IMR-90 (cell line): Measurements from ENCODE around the gene SEMA5A. TPM values are rescaled to one million over a fixed set of nuclear protein-coding genes. Genes with fewer than 3 reads are reported as not detected.

ENCODE experiments used
- ATAC-seq: fragments of 200-7000 bp; cut with Tn5 transposase; 2 replicates; pipeline ENCODE4 v1.9.1; 2020; ENCODE audit warnings: low read depth, mild to moderate bottlenecking, moderate library complexity
- BruUV-seq: library from RNA; stranded (reverse); fragments of 400-500 nt; replicated peaks from 2 replicates; lab custom pipeline; 2021; lab: Mats Ljungman, UMichigan
- CTCF ChIA-PET: fragments of 300-600 bp; formaldehyde crosslinking; extraction: SDS; loops from one replicate; lab custom pipeline; 2021; ENCODE audit warnings: antibody characterized with exemption; lab: Yijun Ruan, JAX
- POLR2A ChIA-PET: fragments of 300-600 bp; sonication (Branson Sonifier 250); formaldehyde crosslinking; loops from one replicate; lab custom pipeline; 2022; ENCODE audit warnings: antibody characterized with exemption; ENCODE audit not compliant: unreplicated experiment; lab: Charles Lee
- DNase-seq: peaks from one replicate; pipeline ENCODE4 v3.0.0; 2013
- H2AFZ ChIP-seq: replicated peaks from 2 replicates; pipeline ENCODE3; 2013; ENCODE audit warnings: low read length, mild to moderate bottlenecking; ENCODE audit not compliant: poor library complexity
- H2AK5ac ChIP-seq: 2 replicates; pipeline ENCODE4 v1.6.1; 2013; ENCODE audit warnings: low read depth, low read length, inconsistent platforms
- H2AK9ac ChIP-seq: replicated peaks from 2 replicates; pipeline ENCODE3; 2013; ENCODE audit warnings: mild to moderate bottlenecking, low read depth, low read length, moderate library complexity; ENCODE audit not compliant: poor library complexity
- H2BK120ac ChIP-seq: 2 replicates; pipeline ENCODE4 v1.6.1; 2013; ENCODE audit warnings: low read depth, low read length, inconsistent platforms
- H2BK15ac ChIP-seq: 3 replicates; pipeline ENCODE4 v1.6.1; 2013; ENCODE audit warnings: low read depth, low read length, inconsistent platforms
- H2BK20ac ChIP-seq: 2 replicates; pipeline ENCODE4 v1.6.1; 2013; ENCODE audit warnings: low read depth, mild to moderate bottlenecking, inconsistent platforms, low read length, moderate library complexity
- H2BK5ac ChIP-seq: 2 replicates; pipeline ENCODE4 v1.6.1; 2013; ENCODE audit warnings: mild to moderate bottlenecking, low read depth, low read length, inconsistent platforms; ENCODE audit not compliant: poor library complexity, severe bottlenecking
- H3K14ac ChIP-seq: replicated peaks from 2 replicates; pipeline ENCODE4 v1.6.1; 2013; ENCODE audit warnings: low read depth, low read length, inconsistent platforms
- H3K18ac ChIP-seq: 2 replicates; pipeline ENCODE4 v1.6.1; 2013; ENCODE audit warnings: low read depth, low read length, control low read depth
- H3K23ac ChIP-seq: 2 replicates; pipeline ENCODE4 v1.6.1; 2013; ENCODE audit warnings: low read depth, low read length, inconsistent platforms
- H3K27ac ChIP-seq: 2 replicates; pipeline ENCODE4 v1.5.1; 2013; ENCODE audit warnings: mild to moderate bottlenecking, control low read depth, low read length; ENCODE audit not compliant: insufficient read depth
- H3K27me3 ChIP-seq: 2 replicates; pipeline ENCODE4 v1.6.1; 2013; ENCODE audit warnings: low read length; ENCODE audit not compliant: control insufficient read depth, insufficient read depth
- H3K36me3 ChIP-seq: 2 replicates; pipeline ENCODE4 v1.6.1; 2013; ENCODE audit warnings: low read length, mixed read lengths; ENCODE audit not compliant: control insufficient read depth, insufficient read depth
- H3K4ac ChIP-seq: 2 replicates; pipeline ENCODE4 v1.6.1; 2013; ENCODE audit warnings: low read depth, low read length, inconsistent platforms
- H3K4me1 ChIP-seq: 2 replicates; pipeline ENCODE4 v1.6.1; 2013; ENCODE audit warnings: low read length, mixed read lengths; ENCODE audit not compliant: control insufficient read depth, insufficient read depth
- H3K4me2 ChIP-seq: 2 replicates; pipeline ENCODE4 v1.6.1; 2013; ENCODE audit warnings: low read depth, mild to moderate bottlenecking, control low read depth, low read length, moderate library complexity
- H3K4me3 ChIP-seq: 2 replicates; pipeline ENCODE4 v1.5.1; 2013; ENCODE audit warnings: low read depth, mild to moderate bottlenecking, control low read depth, low read length, moderate library complexity; ENCODE audit not compliant: insufficient read depth
- H3K56ac ChIP-seq: 2 replicates; pipeline ENCODE4 v1.6.1; 2013; ENCODE audit warnings: low read length, inconsistent platforms; ENCODE audit not compliant: insufficient read depth; ENCODE audit errors: extremely low read depth
- H3K79me1 ChIP-seq, 2 experiments: 2 replicates each; pipeline ENCODE4 v1.6.1; 2013; ENCODE audit warnings: low read length in 2 of 2, inconsistent platforms in 1 of 2, low read depth in 1 of 2
- H3K9ac ChIP-seq: 2 replicates; pipeline ENCODE4 v1.6.1; 2013; ENCODE audit warnings: low read depth, low read length, control low read depth
- H3K9me1 ChIP-seq: 2 replicates; pipeline ENCODE4 v1.6.1; 2013; ENCODE audit warnings: low read length, inconsistent platforms; ENCODE audit not compliant: insufficient read depth
- H3K9me3 ChIP-seq: 2 replicates; pipeline ENCODE4 v1.6.1; 2013; ENCODE audit warnings: low read length; ENCODE audit not compliant: control insufficient read depth, insufficient read depth
- H4K20me1 ChIP-seq: 2 replicates; pipeline ENCODE4 v1.6.1; 2013; ENCODE audit warnings: low read length, inconsistent platforms; ENCODE audit not compliant: insufficient read depth
- H4K5ac ChIP-seq: 2 replicates; pipeline ENCODE4 v1.6.1; 2013; ENCODE audit warnings: mild to moderate bottlenecking, low read depth, low read length, control low read depth
- H4K8ac ChIP-seq, 2 experiments: 2 replicates each; pipeline ENCODE4 v1.6.1; 2013; ENCODE audit warnings: low read depth in 2 of 2, low read length in 2 of 2, control low read depth in 1 of 2, inconsistent platforms in 1 of 2
- H4K91ac ChIP-seq: 2 replicates; pipeline ENCODE4 v1.6.1; 2013; ENCODE audit warnings: low read depth, low read length, inconsistent platforms; ENCODE audit not compliant: insufficient read depth
- BHLHE40 ChIP-seq: fragments of 150-350 bp; IDR thresholded peaks from 2 replicates; pipeline ENCODE4 v1.6.1; 2016; ENCODE audit warnings: mild to moderate bottlenecking, low read depth, low read length
- CEBPB ChIP-seq: IDR thresholded peaks from 2 replicates; pipeline ENCODE4 v1.6.1; 2012; ENCODE audit warnings: low read depth, low read length, improper control_type of control experiment
- CHD1 ChIP-seq: IDR thresholded peaks from 2 replicates; pipeline ENCODE4 v1.6.1; 2012; ENCODE audit warnings: low read depth, low read length, improper control_type of control experiment
- ELK1 ChIP-seq: fragments of 150-350 bp; IDR thresholded peaks from 2 replicates; pipeline ENCODE4 v1.6.1; 2016; ENCODE audit warnings: low read depth, mild to moderate bottlenecking, low read length, moderate library complexity, borderline replicate concordance
- FOS ChIP-seq: fragments of 150-350 bp; IDR thresholded peaks from 2 replicates; pipeline ENCODE4 v1.6.1; 2016; ENCODE audit warnings: low read depth, low read length
- MAFK ChIP-seq: IDR thresholded peaks from 2 replicates; pipeline ENCODE4 v1.6.1; 2012; ENCODE audit warnings: low read depth, low read length, improper control_type of control experiment
- MAZ ChIP-seq: IDR thresholded peaks from 2 replicates; pipeline ENCODE4 v1.6.1; 2012; ENCODE audit warnings: low read depth, mild to moderate bottlenecking, low read length, improper control_type of control experiment, moderate library complexity, borderline replicate concordance
- MXI1 ChIP-seq: IDR thresholded peaks from 2 replicates; pipeline ENCODE4 v1.6.1; 2012; ENCODE audit warnings: low read depth, mild to moderate bottlenecking, low read length, moderate library complexity, borderline replicate concordance
- NFE2L2 ChIP-seq: fragments of 150-350 bp; IDR thresholded peaks from 2 replicates; pipeline ENCODE4 v1.6.1; 2016; ENCODE audit warnings: low read depth, mild to moderate bottlenecking, low read length
- POLR2A ChIP-seq: IDR thresholded peaks from 2 replicates; pipeline ENCODE4 v1.6.1; 2012; ENCODE audit warnings: mild to moderate bottlenecking, low read depth, low read length
- RAD21 ChIP-seq: IDR thresholded peaks from 2 replicates; pipeline ENCODE4 v1.6.1; 2012; ENCODE audit warnings: low read length, improper control_type of control experiment
- RCOR1 ChIP-seq: IDR thresholded peaks from 2 replicates; pipeline ENCODE4 v1.6.1; 2012; ENCODE audit warnings: mild to moderate bottlenecking, low read length, improper control_type of control experiment; ENCODE audit not compliant: insufficient replicate concordance
- RFX5 ChIP-seq: IDR thresholded peaks from 2 replicates; pipeline ENCODE4 v1.8.0; 2012; ENCODE audit warnings: low read depth, mild to moderate bottlenecking, low read length, moderate library complexity
- SMC3 ChIP-seq: fragments of 150-350 bp; IDR thresholded peaks from 2 replicates; pipeline ENCODE4 v1.6.1; 2016; ENCODE audit warnings: low read depth, mild to moderate bottlenecking, antibody characterized with exemption, low read length, moderate library complexity
- USF2 ChIP-seq: fragments of 150-350 bp; IDR thresholded peaks from 2 replicates; pipeline ENCODE4 v1.6.1; 2017; ENCODE audit warnings: mild to moderate bottlenecking, antibody characterized with exemption, low read length, low read depth
- WGBS, 2 experiments: methylation state at CpG; one replicate each; pipeline versions ENCODE4 v1.1.5 to v1.1.7; 2013; ENCODE audit warnings: missing lambda C conversion rate in 2 of 2; ENCODE audit not compliant: insufficient read length in 1 of 2; ENCODE audit errors: extremely low coverage in 2 of 2; 5-methylcytosine and 5-hydroxymethylcytosine counted together
- dilution Hi-C: fragments of 300-500 bp; cut with HindIII; formaldehyde crosslinking; loops from one replicate; pipeline ENCODE4 v1.14.3; 2018; ENCODE audit warnings: low sequenced_read_pairs; ENCODE audit not compliant: unreplicated experiment
- in situ Hi-C: fragments of 300-500 bp; cut with MboI; formaldehyde crosslinking; loops from 3 replicates; pipeline ENCODE4 v1.14.3; 2019; ENCODE audit warnings: low sequenced_read_pairs, inconsistent platforms, mixed read lengths
- intact Hi-C: fragments of 100-400 bp; cut with micrococcal nuclease; formaldehyde crosslinking; loops from 2 replicates; pipeline ENCODE4 v1.10.0; 2022
- polyA plus RNA-seq, 3 experiments: library from polyadenylated mRNA; depleted of rRNA; stranded (reverse); fragments of >200 nt; gene quantifications; 2 replicates each; pipeline ENCODE4 v1.2.3, GENCODE V29; 2012; ENCODE audit warnings: low replicate concordance in 1 of 3
- total RNA-seq: library from RNA; depleted of rRNA; stranded (reverse); fragments of >200 nt; gene quantifications from 2 replicates; pipeline ENCODE4 v1.2.3, GENCODE V29; 2012
- TF ChIP-seq, protein P1 (sequence below): conservative IDR thresholded peaks from 2 replicates; pipeline ENCODE4 v1.5.1; 2012; ENCODE audit warnings: mild to moderate bottlenecking, low read depth, low read length, improper control_type of control experiment

The SEMA5A gene
- total and polyA plus RNA-seq, 2 of the 4 experiments (the other 2 are of a cell fraction) = 8.2 to 9.9 TPM

DNA sequence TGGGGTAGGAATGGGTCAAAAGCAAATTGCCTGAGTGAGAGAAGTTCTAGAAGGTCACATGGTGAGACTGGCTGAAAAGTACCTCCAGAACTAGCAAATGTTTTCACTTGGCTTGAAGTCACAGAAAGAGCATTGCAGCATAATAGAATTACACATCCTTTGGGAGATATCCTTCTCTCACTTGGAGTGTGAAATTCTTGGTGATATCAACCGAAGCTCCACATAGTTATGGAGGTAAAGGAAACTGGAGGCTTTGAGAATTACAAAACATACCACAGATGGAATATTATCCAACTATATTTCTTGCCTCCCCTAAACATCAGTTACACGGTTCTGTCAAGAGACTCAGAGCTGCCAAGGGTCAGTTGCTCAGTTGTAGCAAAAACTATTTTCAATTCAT, 182.4 kb downstream of the SEMA5A start:
- H2AK9ac ChIP-seq = no peak overlapping the region
- no peak overlapping the region for H2BK15ac ChIP-seq
- peaks cover 6% of the 10 kb centered on the region for H3K9me1 ChIP-seq
- no peak overlapping the region for H3K9ac ChIP-seq
- no peak overlapping the region for H3K4ac ChIP-seq
- H4K8ac ChIP-seq = peak overlapping the region in 1 of 2 experiments; percentile 4; a peak in 1 of 4 replicates
- H3K4me2 ChIP-seq = no peak overlapping the region; the same call in 1 of the 2 replicates
- no peak overlapping the region for H2BK120ac ChIP-seq
- H3K36me3 ChIP-seq = no peaks in the 10 kb centered on the region
- no peak overlapping the region for H2BK20ac ChIP-seq
- H3K27ac ChIP-seq = no peak overlapping the region
- no peak overlapping the region for H4K5ac ChIP-seq
- ChIA-PET POLR2A (no interaction called here), CTCF (interaction anchor here (1.1 to 2.0 kb wide), 2 partner anchors 11 to 13 kb away, joined by 3 to 4 read pairs; no protein-coding TSS in a partner anchor)
- H4K20me1 ChIP-seq = 0 out of 2 replicates have a peak, but pooled peaks cover 5% of the 10 kb centered on the region
- H3K9me3 ChIP-seq = no peaks in the 10 kb centered on the region
- H4K91ac ChIP-seq = no peak overlapping the region
- no peak overlapping the region for H2BK5ac ChIP-seq
- intact Hi-C loops = no loop called here
- peaks cover 0 to 34% of the 10 kb centered on the region in 2 experiments; a peak in 3 of 4 replicates for H3K79me1 ChIP-seq
- ATAC-seq = no peak
- TF ChIP-seq MAFK = no peak
- no peak for TF ChIP-seq MAZ
- no peak for TF ChIP-seq CEBPB
- no peak for TF ChIP-seq ELK1
- TF ChIP-seq RFX5 = no peak
- no peak for TF ChIP-seq POLR2A
- no peak for TF ChIP-seq FOS
- no peak for TF ChIP-seq RAD21
- no peak for TF ChIP-seq USF2
- TF ChIP-seq, protein P1, sequence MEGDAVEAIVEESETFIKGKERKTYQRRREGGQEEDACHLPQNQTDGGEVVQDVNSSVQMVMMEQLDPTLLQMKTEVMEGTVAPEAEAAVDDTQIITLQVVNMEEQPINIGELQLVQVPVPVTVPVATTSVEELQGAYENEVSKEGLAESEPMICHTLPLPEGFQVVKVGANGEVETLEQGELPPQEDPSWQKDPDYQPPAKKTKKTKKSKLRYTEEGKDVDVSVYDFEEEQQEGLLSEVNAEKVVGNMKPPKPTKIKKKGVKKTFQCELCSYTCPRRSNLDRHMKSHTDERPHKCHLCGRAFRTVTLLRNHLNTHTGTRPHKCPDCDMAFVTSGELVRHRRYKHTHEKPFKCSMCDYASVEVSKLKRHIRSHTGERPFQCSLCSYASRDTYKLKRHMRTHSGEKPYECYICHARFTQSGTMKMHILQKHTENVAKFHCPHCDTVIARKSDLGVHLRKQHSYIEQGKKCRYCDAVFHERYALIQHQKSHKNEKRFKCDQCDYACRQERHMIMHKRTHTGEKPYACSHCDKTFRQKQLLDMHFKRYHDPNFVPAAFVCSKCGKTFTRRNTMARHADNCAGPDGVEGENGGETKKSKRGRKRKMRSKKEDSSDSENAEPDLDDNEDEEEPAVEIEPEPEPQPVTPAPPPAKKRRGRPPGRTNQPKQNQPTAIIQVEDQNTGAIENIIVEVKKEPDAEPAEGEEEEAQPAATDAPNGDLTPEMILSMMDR = no peak
- no peak for TF ChIP-seq NFE2L2
- no peak for TF ChIP-seq MXI1
- TF ChIP-seq RCOR1 = no peak
- TF ChIP-seq BHLHE40 = no peak
- no peak for TF ChIP-seq SMC3
- TF ChIP-seq CHD1 = no peak
- H3K4me3 ChIP-seq = no peak overlapping the region
- BruUV-seq = no TSS peak
- no peak overlapping the region; the same call in 1 of the 2 replicates for H3K18ac ChIP-seq
- no peak overlapping the region for H2AK5ac ChIP-seq
- H2AFZ ChIP-seq = no peak overlapping the region
- H3K14ac ChIP-seq = no peak overlapping the region
- in situ Hi-C loops = no loop called here
- dilution Hi-C loops = no loop called here
- no peak overlapping the region for H3K23ac ChIP-seq
- WGBS, 2 experiments = no CpG with 5 or more reads among the region's 2 CpGs
- peaks cover 8% of the 10 kb centered on the region for H3K4me1 ChIP-seq
- no peak for DNase-seq
- no peak overlapping the region for H3K56ac ChIP-seq
- no peaks in the 10 kb centered on the region for H3K27me3 ChIP-seq
